B cell (primary cell): Measurements from ENCODE around the gene HMCN1. TPM values are rescaled to one million over a fixed set of nuclear protein-coding genes. Genes with fewer than 3 reads are reported as not detected.

ENCODE experiments used
- ATAC-seq: fragments of 200-7000 bp; cut with Tn5 transposase; one replicate; pipeline ENCODE4 v1.10.0; 2021; ENCODE audit warnings: low read depth, mild to moderate bottlenecking, moderate number of reproducible peaks, moderate library complexity
- CTCF ChIA-PET: fragments of 350-600 bp; sonication (Branson Sonifier 250); formaldehyde crosslinking; loops from one replicate; lab custom pipeline; 2021; ENCODE audit warnings: antibody characterized with exemption, inconsistent platforms; lab: Charles Lee
- POLR2A ChIA-PET: fragments of 350-600 bp; sonication (Branson Sonifier 250); formaldehyde crosslinking; loops from one replicate; lab custom pipeline; 2021; ENCODE audit warnings: antibody characterized with exemption; lab: Charles Lee
- DNase-seq: peaks from one replicate; pipeline ENCODE4 v3.0.0; 2013
- H2AFZ ChIP-seq: 2 replicates; pipeline ENCODE4 v1.6.1; 2012; ENCODE audit warnings: mild to moderate bottlenecking, low read depth, low read length; ENCODE audit not compliant: insufficient read depth, poor library complexity, severe bottlenecking
- H3K27ac ChIP-seq, 2 donors: 1 replicate in 1 of 2; 2 replicates in 1 of 2; pipeline ENCODE4 v1.5.1; 2012 to 2013; ENCODE audit warnings: low read length in 2 of 2, mild to moderate bottlenecking in 2 of 2, moderate library complexity in 1 of 2
- H3K27me3 ChIP-seq, 4 experiments: fragments of 200-600 bp in 1 of 4; sonication (generic) in 1 of 4; replicated peaks in 1 of 4; 1 replicate in 2 of 4; 2 replicates in 2 of 4; pipeline versions ENCODE4 v1.6.1 to v1.7.0; 2013 to 2016; ENCODE audit warnings: low read length in 3 of 4, mild to moderate bottlenecking in 2 of 4, mixed read lengths in 1 of 4, moderate library complexity in 1 of 4; ENCODE audit not compliant: insufficient read depth in 4 of 4, control insufficient read depth in 3 of 4; ENCODE audit errors: control extremely low read depth in 1 of 4
- H3K36me3 ChIP-seq, 2 experiments: replicated peaks in 1 of 2; 1 replicate in 1 of 2; 2 replicates in 1 of 2; pipeline versions ENCODE4 v1.6.1 to v1.7.1; 2013; ENCODE audit warnings: low read length in 1 of 2; ENCODE audit not compliant: insufficient read depth in 2 of 2, control insufficient read depth in 1 of 2; ENCODE audit errors: control extremely low read depth in 1 of 2, extremely low read depth in 1 of 2
- H3K4me1 ChIP-seq, 2 donors: fragments of 200-600 bp in 1 of 2; sonication (generic) in 1 of 2; 1 replicate in 1 of 2; 2 replicates in 1 of 2; pipeline versions ENCODE4 v1.5.1 to v1.6.1; 2013 to 2017; ENCODE audit warnings: low read length in 2 of 2; ENCODE audit not compliant: control insufficient read depth in 2 of 2, insufficient read depth in 2 of 2
- H3K4me2 ChIP-seq: replicated peaks from 2 replicates; pipeline ENCODE3; 2012; ENCODE audit warnings: mild to moderate bottlenecking, low read depth, low read length; ENCODE audit not compliant: poor library complexity, severe bottlenecking
- H3K4me3 ChIP-seq, 5 experiments: fragments of 200-600 bp in 1 of 5; sonication (generic) in 1 of 5; 1 replicate in 3 of 5; 2 replicates in 2 of 5; pipeline versions ENCODE4 v1.5.1 to v1.7.0; 2011 to 2016; ENCODE audit warnings: low read length in 4 of 5, mild to moderate bottlenecking in 4 of 5, low read depth in 2 of 5, control low read depth in 1 of 5, moderate library complexity in 1 of 5; ENCODE audit not compliant: insufficient read depth in 1 of 5; ENCODE audit errors: control extremely low read depth in 1 of 5, extremely low read depth in 1 of 5
- H3K79me2 ChIP-seq: fragments of 200-600 bp; sonication (generic); one replicate; pipeline ENCODE4 v1.6.0; 2016; ENCODE audit warnings: low read length; ENCODE audit not compliant: control insufficient read depth, insufficient read depth
- H3K9ac ChIP-seq: fragments of 200-600 bp; sonication (generic); 2 replicates; pipeline ENCODE4 v1.6.1; 2017; ENCODE audit warnings: mild to moderate bottlenecking, low read length, moderate library complexity
- H3K9me3 ChIP-seq, 3 donors: one replicate each; pipeline versions ENCODE4 v1.6.1 to v1.7.1; 2013; ENCODE audit warnings: low read length in 2 of 3; ENCODE audit not compliant: control insufficient read depth in 2 of 3, insufficient read depth in 1 of 3; ENCODE audit errors: control extremely low read depth in 1 of 3
- H4K20me1 ChIP-seq: 2 replicates; pipeline ENCODE4 v1.6.0; 2012; ENCODE audit warnings: mild to moderate bottlenecking, low read length; ENCODE audit not compliant: insufficient read depth, control insufficient read depth, poor library complexity, severe bottlenecking
- H3K27ac Mint-ChIP-seq: one replicate; pipeline ENCODE4 v1.8.0; 2021; ENCODE audit warnings: mixed read lengths
- H3K27me3 Mint-ChIP-seq: one replicate; pipeline ENCODE4 v1.8.0; 2021; ENCODE audit warnings: mixed read lengths
- H3K4me1 Mint-ChIP-seq: one replicate; pipeline ENCODE4 v1.8.0; 2021; ENCODE audit warnings: mixed read lengths
- H3K4me3 Mint-ChIP-seq: one replicate; pipeline ENCODE4 v1.8.0; 2021; ENCODE audit warnings: mixed read lengths
- H3K9me3 Mint-ChIP-seq: one replicate; pipeline ENCODE4 v1.8.0; 2022; ENCODE audit warnings: mixed read lengths; ENCODE audit not compliant: insufficient read depth
- CTCF ChIP-seq: fragments of 200-600 bp; IDR thresholded peaks from one replicate; pipeline ENCODE4 v1.8.0; 2022; ENCODE audit warnings: antibody characterized with exemption, mild to moderate bottlenecking
- EZH2 ChIP-seq: IDR thresholded peaks from 2 replicates; pipeline ENCODE4 v1.6.1; 2012; ENCODE audit warnings: borderline replicate concordance, low read depth, mild to moderate bottlenecking, moderate library complexity, low read length; ENCODE audit not compliant: insufficient read depth, poor library complexity, severe bottlenecking
- WGBS: methylation state at CpG from one replicate; pipeline ENCODE4 v1.1.5; 2013; ENCODE audit warnings: missing lambda C conversion rate; ENCODE audit not compliant: insufficient coverage; 5-methylcytosine and 5-hydroxymethylcytosine counted together
- intact Hi-C: fragments of 100-400 bp; cut with micrococcal nuclease; formaldehyde crosslinking; loops from one replicate; pipeline ENCODE4 v1.10.0; 2022
- polyA plus RNA-seq: library from polyadenylated mRNA; depleted of rRNA; stranded (reverse); fragments of >200 nt; gene quantifications from 2 replicates; pipeline ENCODE4 v1.2.3, GENCODE V29; 2012
- total RNA-seq, 2 donors: library from RNA; stranded (reverse); fragments of 120-200 nt in 1 of 2; gene quantifications; 1 replicate in 1 of 2; 2 replicates in 1 of 2; pipeline versions ENCODE4 v1.2.3 to v1.2.4, GENCODE V29; 2013 to 2022

The HMCN1 gene
- total and polyA plus RNA-seq, 2 donors (not counting 1 experiment from before 2014, with no cell fraction given) = not detected

- H3K4me1 ChIP-seq = no peaks in the 10 kb centered on the region
- no peak overlapping the region for H2AFZ ChIP-seq
- no peaks in the 10 kb centered on the region for H3K9me3 Mint-ChIP-seq
- ATAC-seq (no peak), DNase-seq (no peak)
- no peaks in the 10 kb centered on the region for H3K9me3 ChIP-seq
- H3K9ac ChIP-seq = no peak overlapping the region
- H3K79me2 ChIP-seq = no peaks in the 10 kb centered on the region
- H3K4me1 Mint-ChIP-seq = no peaks in the 10 kb centered on the region
- POLR2A ChIA-PET = no interaction called here
- no peak overlapping the region for H3K4me3 ChIP-seq
- TF ChIP-seq EZH2 (no peak), CTCF (no peak)
- no peaks in the 10 kb centered on the region for H3K27me3 ChIP-seq
- no peaks in the 10 kb centered on the region for H4K20me1 ChIP-seq
- H3K27ac Mint-ChIP-seq = no peak overlapping the region
- H3K4me3 Mint-ChIP-seq = no peak overlapping the region
- H3K4me2 ChIP-seq = no peak overlapping the region
- no peak overlapping the region for H3K27ac ChIP-seq
- 80% methylated on average over 2 of the region's 2 CpGs for WGBS
- CTCF ChIA-PET = no interaction called here
- intact Hi-C loops = no loop called here
- H3K27me3 Mint-ChIP-seq = peaks cover 9% of the 10 kb centered on the region
- H3K36me3 ChIP-seq = no peaks in the 10 kb centered on the region
Measured at GRCh38 chr1:185996211-185996610, 262.0 kb downstream of the HMCN1 start.

- ATAC-seq = no peak
- Histone ChIP-seq H3K9ac (no peak overlapping the region), H3K4me1 (no peaks in the 10 kb centered on the region), H3K36me3 (no peaks in the 10 kb centered on the region), H3K79me2 (no peaks in the 10 kb centered on the region), H3K4me3 (no peak overlapping the region), H3K4me2 (no peak overlapping the region), H4K20me1 (no peaks in the 10 kb centered on the region), H3K27ac (no peak overlapping the region), H2AFZ (no peak overlapping the region), H3K9me3 (no peaks in the 10 kb centered on the region), H3K27me3 (no peaks in the 10 kb centered on the region)
- TF ChIP-seq CTCF (no peak), EZH2 (no peak)
- WGBS = no CpG with 5 or more reads among the region's 2 CpGs
- Mint-ChIP-seq H3K4me1 (no peaks in the 10 kb centered on the region), H3K4me3 (no peak overlapping the region), H3K27me3 (peaks cover 10% of the 10 kb centered on the region), H3K9me3 (no peaks in the 10 kb centered on the region), H3K27ac (no peak overlapping the region)
- no peak for DNase-seq
- intact Hi-C loops = no loop called here
- CTCF ChIA-PET = no interaction called here
- POLR2A ChIA-PET = no interaction called here
Measured at GRCh38 chr1:185998391-185998790, 264.2 kb downstream of the HMCN1 start.
